Neural cell (in vitro differentiated cells): ENCODE results near the gene L3MBTL4. TPM values are rescaled to one million over a fixed set of nuclear protein-coding genes. Genes with fewer than 3 reads are reported as not detected.
"Not testable (repeated sequence)": the region's sequence is repeated elsewhere in the genome, so short reads cannot be mapped to it uniquely, and the experiment has no call there.

Experiments
- H2AFZ ChIP-seq: fragments of 200-600, 300-800 bp; sonication (generic), shearing (Covaris generic); 2 replicates; pipeline ENCODE4 v1.6.0; 2014; ENCODE audit warnings: low read depth, mild to moderate bottlenecking, antibody characterized with exemption, low read length, moderate library complexity
- H3F3A ChIP-seq: fragments of 200-600 bp; shearing (Covaris generic); 2 replicates; pipeline ENCODE4 v1.6.1; 2016; ENCODE audit warnings: mild to moderate bottlenecking, moderate library complexity, mixed read lengths, antibody characterized with exemption, low read length; ENCODE audit not compliant: insufficient read depth, poor library complexity, severe bottlenecking
- H3K27ac ChIP-seq: fragments of 200-600, 300-800 bp; sonication (generic), shearing (Covaris generic); 2 replicates; pipeline ENCODE4 v1.5.1; 2014; ENCODE audit warnings: mild to moderate bottlenecking, low read length, moderate library complexity
- H3K27me3 ChIP-seq: fragments of 300-800, 200-600 bp; sonication (generic), shearing (Covaris generic); 2 replicates; pipeline ENCODE4 v1.6.0; 2014; ENCODE audit warnings: mild to moderate bottlenecking, low read depth, low read length, moderate library complexity; ENCODE audit not compliant: insufficient read depth
- H3K36me3 ChIP-seq: fragments of 300-800, 200-600 bp; sonication (generic), shearing (Covaris generic); 2 replicates; pipeline ENCODE4 v1.5.1; 2014; ENCODE audit warnings: mild to moderate bottlenecking, antibody characterized with exemption, low read length, moderate library complexity; ENCODE audit not compliant: insufficient read depth
- H3K4me2 ChIP-seq: fragments of 300-800, 200-600 bp; sonication (generic), shearing (Covaris generic); 2 replicates; pipeline ENCODE4 v1.6.0; 2014; ENCODE audit warnings: mild to moderate bottlenecking, low read length
- H3K4me3 ChIP-seq: fragments of 300-800, 200-600 bp; sonication (generic), shearing (Covaris generic); 2 replicates; pipeline ENCODE4 v1.5.1; 2014; ENCODE audit warnings: mild to moderate bottlenecking, low read length, moderate library complexity
- H3K79me2 ChIP-seq: fragments of 200-600 bp; shearing (Covaris generic); replicated peaks from 2 replicates; pipeline ENCODE4 v1.6.0; 2014; ENCODE audit warnings: mild to moderate bottlenecking, low read length, moderate library complexity; ENCODE audit not compliant: insufficient read depth
- H3K9ac ChIP-seq: fragments of 300-800, 200-600 bp; sonication (generic), shearing (Covaris generic); 2 replicates; pipeline ENCODE4 v1.6.1; 2016; ENCODE audit warnings: mild to moderate bottlenecking, low read length, mixed read lengths
- H3K9me2 ChIP-seq: fragments of 200-600 bp; shearing (Covaris generic); 2 replicates; pipeline ENCODE4 v1.6.1; 2016; ENCODE audit warnings: mild to moderate bottlenecking, low read length, mixed read lengths; ENCODE audit not compliant: insufficient read depth
- H3K9me3 ChIP-seq: fragments of 200-600, 300-800 bp; sonication (generic), shearing (Covaris generic); 2 replicates; pipeline ENCODE4 v1.6.1; 2016; ENCODE audit warnings: mild to moderate bottlenecking, mixed run types, low read length, moderate library complexity, mixed read lengths
- H4K20me1 ChIP-seq: fragments of 200-600 bp; shearing (Covaris generic); 2 replicates; pipeline ENCODE4 v1.6.1; 2016; ENCODE audit warnings: mild to moderate bottlenecking, mixed run types; ENCODE audit not compliant: insufficient read depth
- CTCF ChIP-seq: fragments of 450-650 bp; IDR thresholded peaks from 2 replicates; pipeline ENCODE4 v1.5.1; 2014; ENCODE audit warnings: antibody characterized with exemption, mild to moderate bottlenecking, moderate library complexity; ENCODE audit not compliant: poor library complexity, severe bottlenecking
- EP300 ChIP-seq: fragments of 450-650 bp; conservative IDR thresholded peaks from 2 replicates; pipeline ENCODE4 v1.6.1; 2014; ENCODE audit warnings: antibody characterized with exemption, mild to moderate bottlenecking, moderate library complexity; ENCODE audit not compliant: poor library complexity, severe bottlenecking
- EZH2 ChIP-seq: fragments of 200-600, 300-800 bp; shearing (Covaris generic), sonication (generic); IDR thresholded peaks from 2 replicates; pipeline ENCODE4 v1.6.1; 2014; ENCODE audit warnings: antibody characterized with exemption, low read length, borderline replicate concordance, mild to moderate bottlenecking; ENCODE audit not compliant: insufficient read depth, poor library complexity, severe bottlenecking
- MXI1 ChIP-seq: fragments of 450-650 bp; conservative IDR thresholded peaks from 2 replicates; pipeline ENCODE4 v1.6.1; 2014; ENCODE audit warnings: antibody characterized with exemption, mild to moderate bottlenecking; ENCODE audit not compliant: poor library complexity, severe bottlenecking
- POLR2AphosphoS5 ChIP-seq: IDR thresholded peaks from 2 replicates; pipeline ENCODE4 v1.6.1; 2012
- RAD21 ChIP-seq: fragments of 450-650 bp; conservative IDR thresholded peaks from 2 replicates; pipeline ENCODE4 v1.6.1; 2014; ENCODE audit warnings: antibody characterized with exemption, mild to moderate bottlenecking, moderate library complexity
- REST ChIP-seq: IDR thresholded peaks from 2 replicates; pipeline ENCODE4 v1.6.1; 2012; ENCODE audit warnings: borderline replicate concordance
- SMC3 ChIP-seq: fragments of 450-650 bp; conservative IDR thresholded peaks from 2 replicates; pipeline ENCODE4 v1.6.1; 2014; ENCODE audit warnings: antibody characterized with exemption, mild to moderate bottlenecking, moderate library complexity; ENCODE audit not compliant: poor library complexity
- TAF1 ChIP-seq: IDR thresholded peaks from 2 replicates; pipeline ENCODE4 v1.6.1; 2012; ENCODE audit warnings: low read depth
- polyA plus RNA-seq: library from polyadenylated mRNA; depleted of rRNA; stranded (reverse); fragments of >200 nt; gene quantifications from 2 replicates; pipeline ENCODE4 v1.2.3, GENCODE V29; 2014

Gene L3MBTL4
- polyA plus RNA-seq, 1 donor from 2014 or later, result 0.90 TPM

GRCh38 chr18:6145645-6146306 lies 268.9 kb downstream of the L3MBTL4 start:
- Histone ChIP-seq H3K27me3 (no peaks in the 10 kb centered on the region), H3K9ac (no peak overlapping the region), H4K20me1 (no peaks in the 10 kb centered on the region), H3K36me3 (no peaks in the 10 kb centered on the region), H2AFZ (no peak overlapping the region), H3K27ac (no peak overlapping the region), H3K79me2 (no peaks in the 10 kb centered on the region), H3K4me2 (no peak overlapping the region), H3K4me3 (no peak overlapping the region), H3K9me3 (no peaks in the 10 kb centered on the region), H3F3A (no peaks in the 10 kb centered on the region), H3K9me2 (no peaks in the 10 kb centered on the region)
- TF ChIP-seq RAD21 (no peak), REST (no peak), CTCF (no peak), TAF1 (no peak), EP300 (no peak), EZH2 (no peak), POLR2AphosphoS5 (no peak), SMC3 (no peak), MXI1 (no peak)

DNA sequence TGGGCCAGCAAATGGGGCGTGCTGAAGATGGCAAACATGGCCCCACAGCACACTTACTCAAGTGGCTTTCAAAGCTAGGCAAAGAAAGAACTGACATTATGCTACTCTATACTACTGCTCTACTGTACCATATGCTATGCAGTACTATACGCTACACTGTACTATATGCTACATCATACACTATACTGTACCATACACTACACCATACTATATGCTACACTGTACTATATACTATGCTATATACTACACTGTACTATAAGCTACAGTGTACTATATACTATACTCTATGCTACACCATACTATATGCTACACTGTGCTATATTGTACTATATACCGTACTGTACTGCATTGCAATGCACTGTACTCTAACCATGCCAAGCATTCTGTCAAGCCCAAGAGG lies 275.7 kb downstream of the L3MBTL4 start:
- no peaks in the 10 kb centered on the region for H3K79me2 ChIP-seq
- TF ChIP-seq TAF1 (no peak), MXI1 (no peak), SMC3 (no peak), POLR2AphosphoS5 (no peak), EP300 (no peak), REST (no peak), CTCF (no peak), RAD21 (no peak), EZH2 (no peak)

DNA sequence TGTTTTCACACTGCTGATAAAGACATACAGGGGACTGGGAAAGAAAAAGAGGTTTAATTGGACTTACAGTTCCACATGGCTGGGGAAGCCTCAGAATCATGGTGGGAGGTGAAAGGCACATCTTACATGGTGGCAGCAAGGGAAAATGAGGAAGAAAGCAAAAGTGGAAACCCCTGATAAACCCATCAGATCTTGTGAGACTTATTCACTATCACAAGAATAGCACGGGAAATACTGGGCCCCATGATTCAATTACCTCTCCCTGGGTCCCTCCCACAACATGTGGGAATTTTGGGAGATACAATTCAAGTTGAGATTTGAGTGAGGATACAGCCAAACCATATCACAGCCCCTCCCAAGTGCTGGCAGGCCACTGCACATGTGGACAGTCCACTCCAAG lies 278.8 kb downstream of the L3MBTL4 start:
- not testable (repeated sequence) for H2AFZ ChIP-seq, H3K9me2 ChIP-seq, H3K27me3 ChIP-seq, H4K20me1 ChIP-seq, H3K9me3 ChIP-seq, H3K9ac ChIP-seq, H3K4me3 ChIP-seq, H3K79me2 ChIP-seq, H3K27ac ChIP-seq, H3K36me3 ChIP-seq, H3K4me2 ChIP-seq, H3F3A ChIP-seq

More for the DNA sequence above, 275.7 kb downstream of the L3MBTL4 start:
- Histone ChIP-seq H3K9me3 (no peaks in the 10 kb centered on the region), H3K4me3 (no peak overlapping the region), H3K27ac (no peak overlapping the region), H3K9ac (no peak overlapping the region), H3K9me2 (no peaks in the 10 kb centered on the region), H4K20me1 (no peaks in the 10 kb centered on the region), H3K27me3 (no peaks in the 10 kb centered on the region), H3K4me2 (no peak overlapping the region), H2AFZ (no peak overlapping the region), H3K36me3 (no peaks in the 10 kb centered on the region), H3F3A (no peaks in the 10 kb centered on the region)
